ENCODE results near the gene PPP1R12C.
"Not testable (repeated sequence)": the region's sequence is repeated elsewhere in the genome, so short reads cannot be mapped to it uniquely, and the experiment has no call there.

The PPP1R12C gene

DNA sequence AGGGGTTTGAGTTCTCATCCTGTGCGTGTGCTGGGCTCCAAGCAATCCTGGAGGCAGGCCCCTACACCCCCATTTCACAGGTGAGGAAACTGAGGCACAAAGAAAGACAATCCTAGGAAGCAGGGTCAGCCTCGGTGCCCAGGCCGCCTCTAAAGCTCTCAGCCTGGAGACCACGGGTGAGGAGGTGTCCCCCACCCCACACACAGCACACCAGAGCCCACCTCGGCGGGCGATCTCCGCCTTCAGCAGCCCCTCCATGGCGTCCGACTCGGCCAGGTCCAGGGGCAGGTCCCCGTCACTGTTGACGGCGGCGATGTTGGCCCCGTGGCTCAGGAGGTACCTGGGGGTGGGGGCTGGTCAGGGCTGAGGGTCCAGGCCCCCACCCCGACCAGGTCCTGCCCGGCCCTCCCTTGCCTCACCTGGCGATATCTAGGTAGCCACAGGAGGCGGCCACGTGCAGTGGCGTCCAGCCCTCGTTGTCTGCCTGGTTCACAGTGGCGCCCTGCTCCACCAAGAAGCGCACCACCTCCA lies 5.1 kb downstream of the PPP1R12C start:
- no peak for DNase-seq (ENCODE audit: low read depth)

DNA sequence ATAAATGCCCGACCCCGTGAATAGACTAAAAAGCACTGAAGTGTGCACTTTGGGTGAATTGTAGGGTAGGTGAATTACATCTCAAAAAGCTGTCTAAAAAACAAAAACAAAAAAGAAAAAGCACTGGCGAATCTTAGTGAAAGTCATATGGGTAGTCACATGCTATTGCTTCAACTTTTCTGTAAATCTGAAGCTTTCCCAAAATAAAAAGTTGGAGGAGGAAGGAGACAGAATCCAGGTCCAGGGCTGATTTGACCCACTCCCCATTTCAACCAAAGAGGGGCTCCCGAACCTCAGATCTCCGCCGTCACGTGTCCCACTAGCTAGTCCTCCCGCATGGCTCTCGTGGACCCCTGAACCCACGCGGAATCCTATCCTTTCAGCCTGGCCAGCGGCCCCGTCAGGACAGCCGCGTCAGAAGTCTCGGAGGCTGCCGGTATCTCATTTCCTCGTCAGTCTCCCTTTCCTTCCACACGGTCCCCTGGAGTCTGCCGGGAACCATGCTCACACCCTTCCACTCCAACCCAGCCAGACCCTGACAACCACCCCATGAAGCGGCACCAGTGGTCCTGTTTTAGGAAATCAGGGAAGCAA lies 6.1 kb downstream of the PPP1R12C start:
- no peak for DNase-seq (ENCODE audit: low read depth)

DNA sequence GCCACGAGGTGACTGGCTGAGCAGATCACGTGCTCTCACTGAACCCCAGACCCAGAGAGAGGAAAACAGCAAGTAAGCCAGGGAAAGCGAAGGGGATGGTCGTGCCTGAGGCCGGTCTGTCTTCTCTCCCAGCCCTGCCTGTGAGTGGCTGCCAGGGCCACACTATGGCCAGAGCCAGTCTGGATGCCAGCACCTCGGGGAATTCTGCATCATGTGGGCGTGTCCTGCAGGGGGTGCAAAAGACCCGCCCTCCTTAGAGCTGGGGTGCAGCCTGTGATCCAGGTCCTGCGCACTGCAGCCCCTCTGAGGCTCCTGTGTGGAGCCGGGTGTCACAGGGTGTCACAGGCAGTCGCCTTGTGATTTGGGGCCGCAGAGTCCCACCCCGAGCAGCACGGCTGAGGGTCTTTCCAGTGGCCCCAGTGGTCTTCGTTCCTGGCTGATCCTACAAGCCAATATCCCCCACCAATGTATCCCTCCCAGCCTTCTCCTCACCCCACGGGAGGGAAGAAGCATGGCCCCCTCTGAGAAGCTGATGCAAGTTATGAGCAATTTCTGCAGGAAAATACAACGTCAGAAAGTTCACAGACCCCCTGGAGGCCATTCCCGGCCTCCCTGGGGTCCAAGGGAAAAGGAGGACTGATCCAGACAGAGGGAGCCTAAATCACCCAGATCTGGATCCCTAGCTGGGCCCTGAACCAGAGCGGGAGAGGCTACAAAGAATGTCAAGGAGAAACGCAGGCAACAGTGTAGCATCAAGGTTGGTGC lies 7.7 kb downstream of the PPP1R12C start:
- DNase-seq (ENCODE audit: low read depth) = no peak

GRCh38 chr19:55107252-55107651 lies 10.2 kb downstream of the PPP1R12C start:
- DNase-seq (ENCODE audit: low read depth) = not testable (repeated sequence)

DNA sequence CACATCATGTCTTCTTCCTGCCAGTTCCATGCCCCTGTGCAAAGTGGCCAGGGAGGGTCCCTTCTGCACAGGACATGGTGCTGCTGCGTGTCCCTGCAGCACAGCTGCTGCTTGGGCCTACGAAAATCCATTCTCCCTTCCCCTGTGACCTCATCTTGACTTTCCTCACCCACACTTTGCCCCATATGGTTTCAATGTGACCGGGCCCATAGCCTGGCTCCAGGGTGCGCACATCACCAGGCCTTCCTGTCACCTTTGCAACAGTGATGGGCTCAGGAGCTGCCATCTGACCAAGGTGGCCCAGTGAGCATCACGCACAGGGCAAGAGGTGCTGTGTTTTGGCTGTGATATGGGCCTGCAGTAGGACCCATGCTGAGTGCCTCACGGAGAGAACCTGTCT lies 10.8 kb downstream of the PPP1R12C start:
- DNase-seq (ENCODE audit: low read depth) = no peak

DNA sequence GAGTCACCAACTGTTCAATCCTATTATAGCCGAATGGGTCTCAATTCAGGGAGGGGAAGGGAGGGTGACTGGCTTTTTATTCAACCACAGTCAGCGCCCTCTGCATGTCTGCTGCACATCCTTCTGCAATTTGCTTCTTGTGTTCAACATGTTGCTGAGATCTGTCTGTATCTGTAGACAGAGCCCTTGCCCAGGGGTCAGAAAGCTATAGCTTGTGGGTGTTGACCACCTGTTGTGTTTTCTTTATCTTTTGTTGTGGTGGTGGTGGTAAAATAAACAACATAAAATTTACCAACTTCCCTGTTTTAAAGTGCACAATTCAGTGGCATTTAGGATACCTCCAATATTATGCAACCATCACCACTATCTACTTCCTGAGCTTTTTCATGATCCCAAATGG lies 12.2 kb downstream of the PPP1R12C start:
- no peak for DNase-seq (ENCODE audit: low read depth)

- no peak for DNase-seq (ENCODE audit: low read depth)
These were observed 14.2 kb downstream of the PPP1R12C start for GRCh38 chr19:55103190-55103589.

- no peak for DNase-seq (ENCODE audit: low read depth)
These were observed 16.2 kb downstream of the PPP1R12C start for GRCh38 chr19:55101261-55101660.

DNA sequence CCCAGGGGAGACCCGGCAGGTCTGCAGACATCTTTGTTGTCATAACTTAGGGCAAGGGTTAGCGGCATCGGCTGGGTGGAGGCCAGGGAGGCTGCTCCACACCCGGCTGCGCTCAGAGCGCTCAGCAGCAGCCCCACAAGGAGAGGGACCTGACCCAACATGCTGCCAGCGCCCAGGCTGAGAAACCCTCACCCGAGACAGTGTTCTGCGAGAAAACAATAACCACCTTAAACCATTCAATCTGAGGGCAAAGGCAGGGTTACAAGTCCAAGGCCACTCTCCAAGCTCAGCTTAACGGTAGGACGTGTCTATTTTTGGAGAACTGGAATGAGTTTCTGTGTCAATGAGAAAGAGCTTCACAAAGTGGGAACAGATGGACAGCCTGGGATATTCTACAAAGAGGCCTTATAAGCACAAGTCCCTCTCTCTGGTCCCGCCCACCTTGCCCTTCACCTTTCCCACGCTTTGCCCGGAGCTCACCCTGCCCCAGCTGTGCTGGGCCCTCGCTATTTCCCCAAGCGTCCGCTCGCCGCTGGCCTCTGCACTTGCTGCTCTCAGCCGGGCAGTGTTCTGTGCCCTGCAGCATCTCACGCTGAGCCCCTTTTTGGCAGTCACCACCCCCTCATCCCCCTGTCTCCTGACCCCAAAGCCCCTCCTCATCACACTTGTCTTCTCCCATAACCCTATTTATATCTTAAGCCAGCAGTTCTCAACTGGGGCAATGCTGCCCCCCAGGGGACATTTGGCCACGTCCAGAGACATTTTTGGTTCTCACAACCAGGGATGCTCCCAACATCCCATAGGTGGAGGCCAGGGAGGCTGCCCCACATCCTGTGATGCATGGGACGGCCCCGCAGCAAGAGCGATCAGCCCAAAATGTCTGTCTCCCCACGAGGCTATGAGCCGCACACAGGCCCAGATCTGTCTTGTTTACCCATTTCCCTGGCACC lies 17.6 kb downstream of the PPP1R12C start:
- no peak for DNase-seq (ENCODE audit: low read depth)

DNA sequence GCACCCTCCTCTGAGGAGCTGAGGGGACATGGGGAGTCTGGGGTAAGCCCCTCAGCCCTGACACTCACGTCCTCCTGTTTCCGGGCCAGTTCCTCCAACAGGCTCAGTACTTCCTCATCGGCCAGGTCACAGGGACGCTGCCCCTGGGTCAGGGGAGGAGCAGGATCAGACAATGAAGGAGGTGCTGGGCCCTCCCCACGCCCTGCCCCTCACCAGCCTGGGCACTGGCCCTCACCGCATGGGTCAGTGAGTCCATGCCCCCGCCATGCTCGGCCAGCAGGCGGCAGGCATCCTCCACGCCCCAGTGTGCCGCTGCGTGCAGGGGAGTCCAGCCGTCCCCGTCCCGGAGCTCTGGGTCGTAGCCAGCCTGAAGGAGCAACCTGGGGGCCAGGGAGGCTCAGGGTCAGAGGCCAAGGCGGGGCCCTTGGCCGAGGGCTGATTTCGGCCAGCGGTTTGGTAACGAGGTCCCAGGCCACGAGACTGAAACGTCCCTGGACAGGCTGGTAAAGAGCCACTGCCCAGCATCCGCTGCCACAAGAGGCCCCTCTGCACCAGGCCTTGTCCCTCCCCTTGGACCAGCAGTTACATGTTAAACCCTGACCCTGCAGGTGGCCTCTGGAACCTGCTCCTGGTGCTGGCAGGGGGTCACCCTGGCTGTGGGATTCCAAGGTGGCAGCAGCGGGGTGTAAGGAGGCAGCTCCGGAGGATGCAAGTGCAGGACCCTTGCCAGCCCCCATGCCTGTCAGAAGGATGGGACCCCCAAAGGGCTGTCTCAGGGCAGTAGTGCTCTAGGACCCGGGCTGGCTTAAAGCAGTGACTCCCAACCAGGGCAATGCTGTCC lies 18.5 kb downstream of the PPP1R12C start:
- no peak for DNase-seq (ENCODE audit: low read depth)

GRCh38 chr19:55097864-55098715 lies 19.3 kb downstream of the PPP1R12C start:
- DNase-seq (ENCODE audit: low read depth) = no peak

DNA sequence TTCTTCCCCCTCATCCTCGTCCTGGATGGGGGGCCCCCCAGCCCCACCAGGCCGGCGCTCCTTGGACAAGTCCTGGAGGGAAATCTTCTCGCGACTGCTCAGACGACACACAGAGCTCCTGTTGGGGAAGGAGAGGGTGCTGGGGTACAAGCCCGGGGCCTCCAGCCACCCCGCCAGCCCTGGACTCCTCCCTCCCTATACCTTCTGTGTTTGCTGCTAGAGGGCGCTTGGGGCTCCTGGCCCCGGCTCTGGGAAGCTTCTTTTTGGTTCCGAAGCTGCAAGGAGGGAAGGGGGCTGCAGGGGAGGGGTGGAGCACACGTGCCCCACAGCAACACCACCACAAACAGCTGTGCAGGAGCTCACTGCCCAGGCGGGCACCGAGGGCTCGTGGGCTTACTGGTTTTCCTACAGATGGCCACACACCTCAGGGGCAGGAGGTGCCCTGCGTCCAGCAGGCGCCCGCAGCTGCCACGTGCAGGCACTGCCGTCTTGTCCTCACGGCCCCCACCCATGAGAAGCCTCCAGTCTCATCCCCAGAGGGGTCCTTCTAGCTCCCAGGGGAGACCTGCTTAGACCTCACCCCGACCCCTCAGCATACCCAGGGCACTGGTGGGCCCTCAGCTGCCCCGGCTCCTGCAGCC lies 21.3 kb downstream of the PPP1R12C start:
- DNase-seq (ENCODE audit: low read depth) = no peak

GRCh38 chr19:55095260-55096060 lies 22.0 kb downstream of the PPP1R12C start:
- DNase-seq (ENCODE audit: low read depth) = no peak

DNA sequence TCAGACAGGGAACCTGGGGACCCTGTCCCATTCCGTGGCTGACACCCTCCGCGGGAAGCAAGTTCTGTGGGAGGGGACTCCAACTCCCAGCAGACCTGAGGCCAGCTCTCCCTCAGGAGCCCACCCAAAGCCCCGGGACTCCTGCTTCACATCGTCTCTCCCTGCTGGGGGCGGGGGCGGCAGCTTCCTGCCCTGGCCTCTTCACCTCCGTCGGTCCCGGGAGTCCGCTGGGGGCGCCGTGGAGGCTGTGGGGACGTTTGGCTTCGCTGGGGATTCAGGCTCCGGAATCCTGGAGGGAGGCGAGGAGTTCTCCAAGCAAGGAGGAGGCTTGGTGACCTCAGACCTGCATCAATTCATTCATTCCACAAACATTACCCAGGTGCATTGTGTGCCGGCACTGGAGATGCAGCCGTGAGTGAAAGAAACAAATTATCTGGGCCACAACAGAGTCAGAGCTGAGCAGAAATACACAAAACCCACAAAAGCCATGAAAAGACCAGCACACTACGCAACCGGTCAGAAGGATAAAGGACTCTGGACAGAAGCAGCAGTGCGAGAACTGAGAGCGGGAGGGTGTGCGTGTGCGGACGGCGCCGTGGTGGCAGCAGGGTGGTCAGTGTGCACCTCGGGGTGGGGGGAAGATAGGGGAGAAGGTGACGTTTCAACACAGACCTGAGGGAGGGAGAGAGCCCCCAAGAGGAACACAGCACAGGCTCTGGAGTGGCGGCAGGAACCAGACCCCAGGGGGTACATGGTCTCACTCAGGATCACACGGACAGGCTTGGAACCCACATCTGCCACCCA lies 22.8 kb downstream of the PPP1R12C start:
- no peak for DNase-seq (ENCODE audit: low read depth)

DNA sequence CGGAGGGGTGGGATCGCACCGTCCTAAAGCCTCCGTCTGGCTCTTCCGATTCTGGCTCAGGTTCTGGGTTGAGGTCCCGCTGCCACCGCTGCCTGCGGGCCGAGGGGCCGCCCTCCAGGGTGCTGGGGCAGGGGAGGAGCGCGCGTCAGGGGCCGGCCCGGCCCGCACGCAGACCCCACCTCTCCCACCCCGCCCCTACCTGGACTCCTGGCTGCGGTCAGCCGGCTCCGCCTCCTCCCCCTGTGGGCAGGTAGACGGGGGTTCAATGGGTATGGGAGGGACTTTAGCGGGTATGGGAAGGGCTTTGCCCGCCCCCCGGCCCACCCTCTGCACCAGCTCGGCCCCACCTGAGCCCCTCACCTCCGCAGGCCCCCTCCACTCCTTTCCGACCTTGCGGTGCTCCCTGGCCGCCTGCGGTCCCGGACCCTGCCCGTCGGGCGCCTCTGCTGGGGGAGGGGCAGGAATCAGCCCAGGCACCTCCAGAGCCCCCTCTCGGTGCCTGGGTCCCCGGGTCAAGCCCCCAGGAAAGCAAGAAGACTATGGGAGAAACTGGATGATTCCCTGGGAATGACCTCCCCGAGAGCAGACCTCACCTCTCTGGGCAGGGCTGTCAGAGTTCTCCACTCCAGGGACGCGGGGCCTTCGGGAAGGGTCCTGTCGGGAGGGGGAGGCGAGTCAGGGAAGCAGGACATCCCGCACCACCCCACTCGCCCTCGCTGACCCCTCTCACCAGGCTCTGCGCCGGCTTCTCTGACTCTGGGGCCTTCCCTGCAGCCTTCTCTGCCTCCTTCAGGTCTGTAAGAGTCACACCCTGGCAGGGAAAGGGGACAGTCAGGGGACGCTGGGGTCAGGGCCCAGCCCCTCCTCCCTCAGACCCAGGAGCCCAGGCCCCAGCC lies 24.8 kb downstream of the PPP1R12C start:
- DNase-seq (ENCODE audit: low read depth) = no peak

GRCh38 chr19:55091955-55092354 lies 25.5 kb downstream of the PPP1R12C start:
- DNase-seq (ENCODE audit: low read depth) = no peak

All from activated T-cell treated with anti-CD3 and anti-CD28 coated beads for 1 hour (primary cell).